Large intestine (tissue), 3 donors: ENCODE measurements around the gene SLC5A2. TPM values are rescaled to one million over a fixed set of nuclear protein-coding genes. Genes with fewer than 3 reads are reported as not detected.
"Not testable (repeated sequence)": the region's sequence is repeated elsewhere in the genome, so short reads cannot be mapped to it uniquely, and the experiment has no call there.

ENCODE experiments used
- DNase-seq, 2 donors: peaks; one replicate each; pipeline versions ENCODE4 v3.0.0 to v3.0.0-alpha.2; 2013
- H3K27ac ChIP-seq: one replicate; pipeline ENCODE4 v1.5.1; 2013; ENCODE audit warnings: low read length
- H3K27me3 ChIP-seq: 2 replicates; pipeline ENCODE4 v1.6.1; 2013; ENCODE audit warnings: low read length; ENCODE audit not compliant: control insufficient read depth, insufficient read depth
- H3K36me3 ChIP-seq: 2 replicates; pipeline ENCODE4 v1.6.1; 2013; ENCODE audit warnings: low read length; ENCODE audit not compliant: control insufficient read depth, insufficient read depth
- H3K4me1 ChIP-seq: one replicate; pipeline ENCODE4 v1.6.1; 2013; ENCODE audit warnings: low read length; ENCODE audit not compliant: control insufficient read depth, insufficient read depth
- H3K4me3 ChIP-seq: one replicate; pipeline ENCODE4 v1.5.1; 2013; ENCODE audit warnings: low read length
- H3K9me3 ChIP-seq: one replicate; pipeline ENCODE4 v1.6.1; 2013; ENCODE audit warnings: mild to moderate bottlenecking, low read depth, low read length, moderate library complexity; ENCODE audit not compliant: control insufficient read depth
- WGBS: methylation state at CpG from one replicate; pipeline ENCODE4 v1.1.5; 2013; ENCODE audit warnings: low lambda C conversion rate; ENCODE audit not compliant: insufficient coverage; 5-methylcytosine and 5-hydroxymethylcytosine counted together
- polyA plus RNA-seq: library from polyadenylated mRNA; unstranded; fragments of 120-200 nt; gene quantifications from one replicate; pipeline ENCODE4 v1.2.1, GENCODE V29; 2013

SLC5A2 gene
- polyA plus RNA-seq, 1 donor, result 7.3 TPM

DNA sequence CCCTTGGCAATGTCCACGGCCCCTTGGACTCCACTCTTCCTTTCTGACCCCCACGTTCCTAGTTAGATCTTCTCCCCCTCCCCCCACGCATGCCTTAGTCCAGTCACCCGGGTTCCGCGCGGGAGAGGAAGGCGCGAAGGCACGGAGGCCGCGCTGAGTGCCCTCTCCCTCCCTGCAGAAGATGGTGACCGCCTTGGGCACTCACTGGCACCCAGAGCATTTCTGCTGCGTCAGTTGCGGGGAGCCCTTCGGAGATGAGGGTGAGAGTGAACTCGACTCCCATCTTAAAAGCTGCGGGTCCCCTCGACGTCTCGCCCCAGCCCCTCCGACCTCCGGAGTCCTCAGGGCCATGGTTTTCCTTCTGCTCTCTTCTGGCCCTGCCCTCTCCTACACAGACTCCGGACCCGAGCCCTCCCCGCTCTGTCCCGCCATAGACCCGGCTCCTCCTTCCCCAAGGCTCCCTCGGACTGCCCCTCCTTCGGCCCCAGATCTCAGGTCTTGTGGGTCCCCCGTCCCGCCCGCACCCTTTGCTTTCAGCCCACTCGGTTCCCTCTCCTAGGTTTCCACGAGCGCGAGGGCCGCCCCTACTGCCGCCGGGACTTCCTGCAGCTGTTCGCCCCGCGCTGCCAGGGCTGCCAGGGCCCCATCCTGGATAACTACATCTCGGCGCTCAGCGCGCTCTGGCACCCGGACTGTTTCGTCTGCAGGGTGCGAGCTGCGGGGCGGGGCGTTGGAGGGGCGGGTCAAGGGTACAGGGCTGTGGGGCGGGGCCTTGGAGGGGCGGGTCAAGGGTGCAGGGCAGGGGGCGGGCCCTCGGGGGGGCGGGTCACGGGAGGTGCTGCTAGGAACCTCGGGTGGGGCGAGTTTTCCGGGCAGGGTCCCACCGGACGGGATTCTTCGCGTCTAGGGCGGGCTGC lies 6.4 kb upstream of the SLC5A2 start:
- peaks cover 5% of the 10 kb centered on the region for H3K9me3 ChIP-seq
- no peaks in the 10 kb centered on the region for H3K27me3 ChIP-seq
- peak overlapping the region; percentile 54 for H3K4me3 ChIP-seq
- WGBS, result no CpG with 5 or more reads among the region's 68 CpGs
- peaks cover 56% of the 10 kb centered on the region for H3K4me1 ChIP-seq
- peak; percentile 76 to 87 for DNase-seq
- peaks cover 9% of the 10 kb centered on the region for H3K36me3 ChIP-seq
- H3K27ac ChIP-seq, result peak overlapping the region; percentile 95

DNA sequence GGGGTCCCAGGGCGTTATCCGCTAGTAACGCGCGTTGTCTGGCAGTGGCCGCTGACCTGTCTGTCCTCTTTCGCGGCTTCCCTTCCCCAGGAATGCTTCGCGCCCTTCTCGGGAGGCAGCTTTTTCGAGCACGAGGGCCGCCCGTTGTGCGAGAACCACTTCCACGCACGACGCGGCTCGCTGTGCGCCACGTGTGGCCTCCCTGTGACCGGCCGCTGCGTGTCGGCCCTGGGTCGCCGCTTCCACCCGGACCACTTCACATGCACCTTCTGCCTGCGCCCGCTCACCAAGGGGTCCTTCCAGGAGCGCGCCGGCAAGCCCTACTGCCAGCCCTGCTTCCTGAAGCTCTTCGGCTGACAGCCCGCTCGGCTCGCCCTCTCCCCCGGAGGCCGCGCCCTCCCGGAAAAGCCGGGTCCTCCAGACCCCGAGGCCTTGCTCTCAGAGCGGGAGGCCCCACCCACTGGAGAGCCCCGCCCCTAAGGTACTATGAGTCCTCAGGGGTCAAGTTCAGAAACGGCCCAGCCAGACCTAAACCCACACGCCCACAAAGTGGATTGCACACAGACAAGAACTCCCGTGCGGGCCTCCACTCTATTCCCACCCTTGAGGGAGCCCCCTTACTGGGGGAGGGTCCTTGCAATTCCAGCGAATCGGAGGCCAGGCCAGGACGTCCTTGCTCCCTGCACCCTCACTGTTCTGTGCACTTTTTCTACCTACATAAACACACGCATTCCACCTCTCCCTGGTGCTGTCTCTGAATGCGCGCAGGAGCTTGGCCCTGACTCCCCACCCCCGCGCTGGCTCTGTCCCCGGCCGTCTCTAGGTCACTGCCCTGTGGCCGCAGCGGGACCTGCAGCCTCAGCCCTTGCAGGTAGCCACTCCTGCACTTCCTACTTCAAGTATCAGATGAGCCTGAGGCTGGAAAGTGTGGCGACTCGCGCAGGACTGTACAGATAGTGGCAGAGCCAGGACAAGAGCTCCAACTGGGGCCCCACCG lies 5.4 kb upstream of the SLC5A2 start:
- no peaks in the 10 kb centered on the region for H3K27me3 ChIP-seq
- DNase-seq, result peak; percentile 75 to 91
- peaks cover 11% of the 10 kb centered on the region for H3K36me3 ChIP-seq
- WGBS, result no CpG with 5 or more reads among the region's 67 CpGs
- H3K27ac ChIP-seq, result peak overlapping the region; percentile 95
- H3K9me3 ChIP-seq, result peaks cover 5% of the 10 kb centered on the region
- peak overlapping the region; percentile 54 for H3K4me3 ChIP-seq
- H3K4me1 ChIP-seq, result peaks cover 53% of the 10 kb centered on the region

DNA sequence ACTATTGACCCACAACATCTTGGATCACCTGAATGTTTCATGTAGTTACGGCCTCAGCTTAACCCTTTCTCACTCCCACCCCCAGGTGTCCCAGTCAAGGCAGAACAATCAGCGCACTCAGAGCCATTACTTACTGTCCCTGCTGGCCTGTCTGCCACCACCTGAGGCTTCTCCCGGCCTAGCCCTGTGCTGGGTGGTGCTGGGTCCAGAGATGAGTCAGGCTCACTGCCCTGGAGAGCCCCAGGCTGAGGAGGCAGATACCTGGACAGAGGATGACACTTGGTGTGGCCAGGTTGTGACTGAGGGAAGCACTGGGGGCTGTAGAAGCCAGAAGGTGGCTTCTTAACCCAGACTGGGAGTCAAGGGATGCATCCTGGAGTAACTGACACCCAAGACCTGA lies 4.0 kb upstream of the SLC5A2 start:
- no peak for DNase-seq
- Histone ChIP-seq H3K27ac (peak overlapping the region; percentile 35), H3K27me3 (no peaks in the 10 kb centered on the region), H3K36me3 (peaks cover 3% of the 10 kb centered on the region), H3K9me3 (no peaks in the 10 kb centered on the region), H3K4me3 (no peak overlapping the region), H3K4me1 (peaks cover 53% of the 10 kb centered on the region)
- WGBS, result no CpG with 5 or more reads among the region's 3 CpGs

DNA sequence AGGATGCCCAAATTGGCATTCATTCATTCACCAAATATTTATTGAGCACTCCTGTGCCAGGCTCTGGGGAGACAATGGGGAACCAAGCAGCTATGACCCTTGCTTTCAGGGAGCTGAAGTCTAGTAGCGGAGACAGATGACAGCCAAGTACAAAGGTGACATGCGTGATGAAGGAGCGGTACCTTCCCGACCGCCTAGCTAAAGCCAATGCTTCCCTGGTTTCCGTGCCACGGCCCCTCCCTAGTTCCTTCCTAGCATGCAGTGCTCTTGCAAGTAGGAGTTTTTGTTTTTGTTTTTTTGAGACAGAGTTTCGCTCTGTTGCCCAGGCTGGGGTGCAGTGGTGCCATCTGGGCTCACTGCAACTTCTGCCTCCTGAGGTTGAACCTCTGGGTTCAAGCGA lies 3.2 kb upstream of the SLC5A2 start:
- H3K27me3 ChIP-seq, result no peaks in the 10 kb centered on the region
- WGBS, result no CpG with 5 or more reads among the region's 9 CpGs
- DNase-seq, result peak; percentile 63 to 86
- no peak overlapping the region for H3K4me3 ChIP-seq
- H3K4me1 ChIP-seq, result peaks cover 51% of the 10 kb centered on the region
- no peaks in the 10 kb centered on the region for H3K9me3 ChIP-seq
- peak overlapping the region; percentile 33 for H3K27ac ChIP-seq
- H3K36me3 ChIP-seq, result peaks cover 2% of the 10 kb centered on the region

DNA sequence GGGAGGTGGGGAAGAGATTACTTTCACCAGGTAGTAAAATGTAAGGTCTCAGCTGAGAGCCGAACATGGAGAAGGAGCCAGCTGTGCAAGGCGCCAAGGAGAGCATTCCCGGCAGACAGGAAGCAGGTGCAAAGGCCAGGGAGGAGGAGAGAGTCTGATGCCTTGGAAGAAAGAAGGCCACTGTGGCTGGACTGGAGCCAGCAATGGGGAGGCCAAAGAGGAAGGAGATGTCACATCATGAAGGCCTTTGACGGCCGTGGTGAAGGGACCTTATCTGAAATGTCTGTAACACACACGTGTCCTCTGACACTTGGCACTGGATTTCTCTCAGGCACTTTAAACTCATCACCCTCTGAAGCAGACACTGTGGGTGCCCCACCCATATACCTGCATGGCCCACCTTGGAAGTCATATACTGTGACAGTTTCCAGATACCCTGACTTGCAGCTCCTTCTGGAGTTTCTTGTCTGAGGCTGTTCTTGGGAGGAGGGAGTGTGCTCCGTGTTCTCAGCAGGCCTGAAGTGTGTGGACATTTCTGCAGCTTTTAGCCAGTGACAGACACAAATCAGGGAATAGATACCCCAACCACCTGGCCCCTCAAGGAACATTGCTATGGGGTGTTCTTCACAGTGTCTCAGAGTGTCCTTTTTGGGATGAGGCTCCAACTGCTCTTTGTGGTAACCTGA lies 1.9 kb upstream of the SLC5A2 start:
- peaks cover 2% of the 10 kb centered on the region for H3K36me3 ChIP-seq
- WGBS, result no CpG with 5 or more reads among the region's 7 CpGs
- H3K9me3 ChIP-seq, result no peaks in the 10 kb centered on the region
- peak overlapping the region; percentile 74 for H3K27ac ChIP-seq
- H3K27me3 ChIP-seq, result no peaks in the 10 kb centered on the region
- peaks cover 51% of the 10 kb centered on the region for H3K4me1 ChIP-seq
- peak; percentile 54 to 80 for DNase-seq
- no peak overlapping the region for H3K4me3 ChIP-seq

DNA sequence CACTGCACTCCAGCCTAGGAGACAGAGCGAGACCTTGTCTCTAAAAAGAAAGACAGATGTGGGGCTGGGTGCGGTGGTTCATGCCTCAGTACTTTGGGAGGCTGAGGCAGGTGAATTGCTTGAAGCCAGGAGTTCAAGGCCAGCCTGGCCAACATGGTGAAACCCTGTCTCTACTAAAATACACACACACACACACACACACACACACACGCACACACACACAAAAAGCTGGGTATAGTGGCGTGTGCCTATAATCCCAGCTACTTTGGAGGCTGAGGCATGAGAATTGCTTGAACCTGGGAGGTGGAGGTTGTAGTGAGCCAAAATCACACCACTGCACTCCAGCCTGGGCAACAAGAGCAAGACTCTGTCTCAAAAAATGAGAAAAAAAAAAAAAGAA lies 1.1 kb downstream of the SLC5A2 start:
- H3K4me3 ChIP-seq, H3K9me3 ChIP-seq, DNase-seq, H3K36me3 ChIP-seq, H3K27me3 ChIP-seq: not testable (repeated sequence)
- no CpG with 5 or more reads among the region's 4 CpGs for WGBS
- Histone ChIP-seq H3K4me1 (peaks cover 44% of the 10 kb centered on the region), H3K27ac (peak overlapping the region; percentile 81)

DNA sequence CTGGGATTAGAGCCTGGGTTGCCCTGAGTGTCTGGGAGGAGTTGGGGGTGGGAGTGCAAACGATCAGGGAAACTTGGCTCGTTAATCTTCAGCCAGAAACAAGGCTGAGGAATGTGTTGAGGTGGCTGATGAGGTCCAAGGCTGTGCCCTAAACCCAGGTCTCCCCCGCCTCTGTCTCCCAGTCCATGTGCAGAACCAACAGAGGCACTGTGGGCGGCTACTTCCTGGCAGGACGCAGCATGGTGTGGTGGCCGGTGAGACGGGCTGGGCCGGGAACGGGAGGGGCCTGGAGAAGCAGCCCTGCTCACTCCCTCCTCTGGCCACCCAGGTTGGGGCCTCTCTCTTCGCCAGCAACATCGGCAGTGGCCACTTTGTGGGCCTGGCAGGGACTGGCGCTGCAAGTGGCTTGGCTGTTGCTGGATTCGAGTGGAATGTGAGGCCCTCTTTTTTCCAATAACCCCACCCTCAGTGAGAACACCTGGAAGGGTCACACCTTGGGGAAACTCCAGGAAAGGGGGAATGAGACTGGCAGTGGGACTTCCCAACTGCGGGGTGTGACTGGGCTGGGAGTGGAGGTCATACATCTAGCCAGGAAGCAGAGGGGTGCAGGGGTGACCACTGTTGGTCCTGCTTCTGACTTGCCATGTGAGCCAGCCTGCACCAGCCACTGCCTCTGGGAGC lies 1.7 kb downstream of the SLC5A2 start:
- H3K27ac ChIP-seq, result peak overlapping the region; percentile 81
- DNase-seq, result peak; percentile 89 to 94
- H3K27me3 ChIP-seq, result peaks cover 8% of the 10 kb centered on the region
- peaks cover 5% of the 10 kb centered on the region for H3K36me3 ChIP-seq
- no peaks in the 10 kb centered on the region for H3K9me3 ChIP-seq
- H3K4me1 ChIP-seq, result peaks cover 38% of the 10 kb centered on the region
- peak overlapping the region; percentile 11 for H3K4me3 ChIP-seq
- no CpG with 5 or more reads among the region's 14 CpGs for WGBS

DNA sequence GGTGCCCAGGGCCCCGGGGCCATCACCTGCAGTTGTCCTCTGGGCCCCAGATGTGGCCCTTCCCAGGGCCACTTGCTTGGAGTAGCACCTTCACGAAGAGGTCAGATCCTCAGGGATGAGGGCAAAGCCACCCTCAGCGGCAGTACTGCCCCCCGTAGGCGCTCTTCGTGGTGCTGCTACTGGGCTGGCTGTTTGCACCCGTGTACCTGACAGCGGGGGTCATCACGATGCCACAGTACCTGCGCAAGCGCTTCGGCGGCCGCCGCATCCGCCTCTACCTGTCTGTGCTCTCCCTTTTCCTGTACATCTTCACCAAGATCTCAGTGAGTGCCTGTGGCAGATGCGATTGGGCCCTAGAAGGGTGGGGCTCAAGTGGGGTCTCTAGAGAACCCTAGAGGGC lies 2.6 kb downstream of the SLC5A2 start:
- no peak for DNase-seq

DNA sequence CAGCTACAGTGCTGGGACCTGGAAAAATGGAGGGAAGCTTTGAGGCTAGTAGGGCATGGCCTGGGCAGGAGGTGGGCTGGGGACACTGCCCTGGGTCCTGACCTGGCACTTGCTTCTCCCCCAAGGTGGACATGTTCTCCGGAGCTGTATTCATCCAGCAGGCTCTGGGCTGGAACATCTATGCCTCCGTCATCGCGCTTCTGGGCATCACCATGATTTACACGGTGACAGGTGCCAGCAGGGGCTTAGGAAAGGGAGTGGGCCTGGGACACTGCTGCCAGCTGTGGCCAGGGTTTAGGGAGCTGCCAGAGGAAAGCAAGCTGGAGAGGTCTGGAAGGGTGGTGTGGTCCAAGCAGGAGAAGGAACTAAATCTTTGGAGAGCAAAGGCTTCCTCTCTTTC lies 3.1 kb downstream of the SLC5A2 start:
- Histone ChIP-seq H3K27ac (peak overlapping the region; percentile 43), H3K9me3 (no peaks in the 10 kb centered on the region), H3K27me3 (peaks cover 8% of the 10 kb centered on the region), H3K4me3 (peak overlapping the region; percentile 79), H3K4me1 (peaks cover 27% of the 10 kb centered on the region), H3K36me3 (peaks cover 18% of the 10 kb centered on the region)
- no CpG with 5 or more reads among the region's 5 CpGs for WGBS
- no peak for DNase-seq

More for the DNA sequence above, 2.6 kb downstream of the SLC5A2 start:
- Histone ChIP-seq H3K27ac (peak overlapping the region; percentile 81), H3K27me3 (peaks cover 8% of the 10 kb centered on the region), H3K9me3 (no peaks in the 10 kb centered on the region), H3K4me3 (no peak overlapping the region), H3K4me1 (peaks cover 31% of the 10 kb centered on the region), H3K36me3 (peaks cover 14% of the 10 kb centered on the region)
- WGBS, result no CpG with 5 or more reads among the region's 17 CpGs
